Parathyroid adenoma (tissue), 2 donors: ENCODE data around the gene OXLD1.

ENCODE experiments used
- H2AFZ ChIP-seq: fragments of 300-600 bp; sonication (generic); one replicate; pipeline ENCODE4 v1.7.0; 2017; ENCODE audit warnings: antibody characterized with exemption, mild to moderate bottlenecking
- H3K27ac ChIP-seq: fragments of 300-600 bp; sonication (generic); one replicate; pipeline ENCODE4 v1.7.0; 2017
- H3K27me3 ChIP-seq: fragments of 300-600 bp; sonication (generic); one replicate; pipeline ENCODE4 v1.7.0; 2017; ENCODE audit warnings: low read length; ENCODE audit not compliant: control insufficient read depth, insufficient read depth
- H3K36me3 ChIP-seq: fragments of 300-600 bp; sonication (generic); one replicate; pipeline ENCODE4 v1.7.0; 2017; ENCODE audit warnings: low read length; ENCODE audit not compliant: control insufficient read depth, insufficient read depth
- H3K4me1 ChIP-seq: fragments of 300-600 bp; sonication (generic); one replicate; pipeline ENCODE4 v1.7.0; 2017; ENCODE audit warnings: control low read depth
- H3K4me2 ChIP-seq: fragments of 300-600 bp; sonication (generic); one replicate; pipeline ENCODE4 v1.7.0; 2017; ENCODE audit warnings: low read length
- H3K4me3 ChIP-seq: fragments of 300-600 bp; sonication (generic); one replicate; pipeline ENCODE4 v1.7.0; 2017; ENCODE audit warnings: low read depth, low read length
- H3K79me2 ChIP-seq: fragments of 300-600 bp; sonication (generic); one replicate; pipeline ENCODE4 v1.7.0; 2017; ENCODE audit warnings: control low read depth
- H3K9ac ChIP-seq: fragments of 300-600 bp; sonication (generic); one replicate; pipeline ENCODE4 v1.7.0; 2017; ENCODE audit warnings: mild to moderate bottlenecking
- H3K9me3 ChIP-seq: fragments of 300-600 bp; sonication (generic); one replicate; pipeline ENCODE4 v1.7.0; 2017; ENCODE audit warnings: low read length; ENCODE audit not compliant: control insufficient read depth
- TF ChIP-seq, protein P1 (sequence below): fragments of 300-600 bp; sonication (generic); IDR thresholded peaks from one replicate; pipeline ENCODE4 v1.7.0; 2017; ENCODE audit warnings: antibody characterized with exemption, mild to moderate bottlenecking
- donor health status: primary hyperparathyroidism.

The OXLD1 gene

GRCh38 chr17:81660441-81660840 lies 6.0 kb downstream of the OXLD1 start:
- Histone ChIP-seq H3K4me1 (peaks cover under 1% of the 10 kb centered on the region), H3K27ac (no peak overlapping the region), H3K27me3 (no peaks in the 10 kb centered on the region), H3K79me2 (no peaks in the 10 kb centered on the region), H3K36me3 (no peaks in the 10 kb centered on the region), H3K9me3 (no peaks in the 10 kb centered on the region), H3K4me3 (no peak overlapping the region), H3K9ac (no peak overlapping the region), H2AFZ (no peak overlapping the region), H3K4me2 (no peak overlapping the region)
- TF ChIP-seq, protein P1, sequence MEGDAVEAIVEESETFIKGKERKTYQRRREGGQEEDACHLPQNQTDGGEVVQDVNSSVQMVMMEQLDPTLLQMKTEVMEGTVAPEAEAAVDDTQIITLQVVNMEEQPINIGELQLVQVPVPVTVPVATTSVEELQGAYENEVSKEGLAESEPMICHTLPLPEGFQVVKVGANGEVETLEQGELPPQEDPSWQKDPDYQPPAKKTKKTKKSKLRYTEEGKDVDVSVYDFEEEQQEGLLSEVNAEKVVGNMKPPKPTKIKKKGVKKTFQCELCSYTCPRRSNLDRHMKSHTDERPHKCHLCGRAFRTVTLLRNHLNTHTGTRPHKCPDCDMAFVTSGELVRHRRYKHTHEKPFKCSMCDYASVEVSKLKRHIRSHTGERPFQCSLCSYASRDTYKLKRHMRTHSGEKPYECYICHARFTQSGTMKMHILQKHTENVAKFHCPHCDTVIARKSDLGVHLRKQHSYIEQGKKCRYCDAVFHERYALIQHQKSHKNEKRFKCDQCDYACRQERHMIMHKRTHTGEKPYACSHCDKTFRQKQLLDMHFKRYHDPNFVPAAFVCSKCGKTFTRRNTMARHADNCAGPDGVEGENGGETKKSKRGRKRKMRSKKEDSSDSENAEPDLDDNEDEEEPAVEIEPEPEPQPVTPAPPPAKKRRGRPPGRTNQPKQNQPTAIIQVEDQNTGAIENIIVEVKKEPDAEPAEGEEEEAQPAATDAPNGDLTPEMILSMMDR = no peak

DNA sequence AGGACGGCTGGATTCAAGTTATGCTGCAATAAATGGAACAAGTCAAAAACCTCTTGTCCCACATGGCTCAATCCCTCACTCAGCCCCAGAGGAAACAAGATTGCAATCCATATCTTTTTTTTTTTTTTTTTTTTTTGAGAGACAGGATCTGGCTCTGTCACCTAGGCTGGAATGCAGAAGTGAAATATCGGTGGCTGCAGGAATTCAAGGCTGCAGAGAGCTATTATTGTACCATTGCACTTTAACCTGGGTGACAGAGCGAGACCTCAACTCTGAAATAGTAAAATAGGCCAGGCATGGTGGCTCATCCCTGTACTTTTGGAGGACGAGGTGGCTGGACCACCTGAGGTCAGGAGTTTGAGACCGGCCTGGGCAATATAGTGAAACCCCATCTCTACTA lies 7.4 kb downstream of the OXLD1 start:
- Histone ChIP-seq H3K4me3 (no peak overlapping the region), H3K4me1 (no peaks in the 10 kb centered on the region)

DNA sequence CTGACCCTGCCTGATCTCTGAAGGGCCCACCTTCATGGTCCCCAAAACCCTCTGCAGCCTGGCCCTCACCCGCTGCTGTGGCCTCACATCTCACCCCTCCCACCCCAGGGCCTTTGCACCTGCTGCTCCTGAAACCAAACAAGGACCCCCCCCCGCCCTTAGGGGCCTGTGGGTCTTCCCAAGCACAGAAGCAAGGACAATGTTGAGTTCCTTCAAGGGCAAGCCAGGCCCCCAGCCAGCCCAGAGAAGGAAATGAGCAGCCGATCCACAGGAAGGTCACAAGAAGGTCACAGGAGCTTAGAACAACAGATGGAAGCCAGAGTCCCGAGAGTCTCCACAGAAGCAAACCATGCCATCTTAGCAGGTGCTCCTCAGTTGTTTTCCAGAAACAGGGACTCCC lies 9.6 kb downstream of the OXLD1 start:
- TF ChIP-seq, protein P1 = no peak
- H3K4me1 ChIP-seq = no peaks in the 10 kb centered on the region
- H3K9ac ChIP-seq = no peak overlapping the region
- no peak overlapping the region for H2AFZ ChIP-seq
- no peak overlapping the region for H3K27ac ChIP-seq
- H3K4me3 ChIP-seq = no peak overlapping the region
- H3K27me3 ChIP-seq = no peaks in the 10 kb centered on the region
- no peaks in the 10 kb centered on the region for H3K36me3 ChIP-seq
- no peaks in the 10 kb centered on the region for H3K79me2 ChIP-seq
- H3K4me2 ChIP-seq = no peak overlapping the region
- no peaks in the 10 kb centered on the region for H3K9me3 ChIP-seq

More for the DNA sequence above, 7.4 kb downstream of the OXLD1 start:
- Histone ChIP-seq H3K36me3 (no peaks in the 10 kb centered on the region), H3K9me3 (no peaks in the 10 kb centered on the region), H3K79me2 (no peaks in the 10 kb centered on the region), H3K4me2 (no peak overlapping the region), H3K27me3 (no peaks in the 10 kb centered on the region), H2AFZ (no peak overlapping the region), H3K9ac (no peak overlapping the region), H3K27ac (no peak overlapping the region)
- TF ChIP-seq, protein P1 = no peak

DNA sequence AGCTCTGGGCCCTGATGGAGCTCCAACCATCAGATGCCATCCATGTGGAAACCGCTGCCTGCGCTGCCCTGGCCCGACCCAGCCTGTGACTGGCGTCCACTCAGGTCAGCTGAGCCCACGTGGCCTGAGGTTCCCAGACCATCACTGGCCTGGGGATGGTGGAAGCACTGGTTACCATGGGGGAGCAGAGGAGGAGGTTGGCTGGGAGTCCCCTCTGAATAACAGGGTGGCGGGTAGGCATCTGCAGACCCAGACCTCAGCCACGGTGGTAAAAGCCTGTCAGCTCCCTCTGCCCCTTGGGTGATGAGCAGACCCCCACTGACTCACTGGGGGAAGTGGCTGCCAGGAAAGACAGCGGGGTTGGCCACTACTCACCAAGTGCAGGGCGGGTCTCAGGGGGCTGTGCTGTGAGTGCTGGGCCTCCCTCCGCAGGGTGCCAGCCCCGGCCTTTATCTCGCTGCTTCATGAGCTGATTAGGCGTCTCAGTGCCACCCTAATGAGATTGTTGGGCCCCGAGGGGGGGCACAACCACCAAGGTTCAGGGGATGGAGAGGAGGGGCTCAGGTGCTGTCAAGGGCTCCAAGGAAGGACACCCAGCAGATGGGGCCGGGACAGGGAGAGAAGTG lies 10.2 kb downstream of the OXLD1 start, which contains the start of gene PDE6G:
Gene PDE6G (minus strand): TSS at position 425 of the 626 bp plus-strand sequence. CDS start 3,237 bp downstream, outside the sequence.
- TF ChIP-seq, protein P1 = no peak
- Histone ChIP-seq H3K4me2 (no peak within 1 kb of the TSS), H3K27ac (no peak within 1 kb of the TSS), H3K36me3 (no peaks in the 10 kb centered on the region), H2AFZ (no peak within 1 kb of the TSS), H3K4me1 (no peaks in the 10 kb centered on the region), H3K9me3 (no peaks in the 10 kb centered on the region), H3K27me3 (no peaks in the 10 kb centered on the region), H3K9ac (no peak within 1 kb of the TSS), H3K79me2 (no peaks in the 10 kb centered on the region), H3K4me3 (no peak within 1 kb of the TSS)
